GM19043 (cell line): Measurements from ENCODE around the gene ZC3H13.

Experiments used
- ATAC-seq: cut with Tn5 transposase; IDR thresholded peaks from one replicate; pipeline ENCODE4 v1.9.1; 2021; ENCODE audit warnings: low read depth; ENCODE audit not compliant: unreplicated experiment

ZC3H13 gene

DNA sequence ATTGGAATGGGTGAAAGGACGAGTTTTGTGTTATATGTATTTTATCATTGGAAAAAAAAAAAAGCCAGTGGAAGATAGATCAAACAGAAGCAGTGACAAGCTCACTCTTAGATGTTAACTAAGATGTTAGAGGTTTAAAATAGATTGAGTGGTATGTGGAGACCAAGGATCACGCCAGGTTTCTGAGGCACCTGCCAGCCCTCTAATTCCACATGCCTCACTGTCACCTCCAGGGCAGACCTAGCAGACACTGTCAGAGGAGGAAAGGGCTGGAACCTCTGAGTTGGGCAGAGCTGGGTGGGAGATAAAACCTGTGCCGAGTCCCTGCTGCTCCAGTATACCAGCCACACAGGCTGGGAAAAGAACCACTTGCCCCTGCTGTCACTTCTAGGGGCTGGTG is 143.5 kb downstream of the ZC3H13 start:
- ATAC-seq = no peak

DNA sequence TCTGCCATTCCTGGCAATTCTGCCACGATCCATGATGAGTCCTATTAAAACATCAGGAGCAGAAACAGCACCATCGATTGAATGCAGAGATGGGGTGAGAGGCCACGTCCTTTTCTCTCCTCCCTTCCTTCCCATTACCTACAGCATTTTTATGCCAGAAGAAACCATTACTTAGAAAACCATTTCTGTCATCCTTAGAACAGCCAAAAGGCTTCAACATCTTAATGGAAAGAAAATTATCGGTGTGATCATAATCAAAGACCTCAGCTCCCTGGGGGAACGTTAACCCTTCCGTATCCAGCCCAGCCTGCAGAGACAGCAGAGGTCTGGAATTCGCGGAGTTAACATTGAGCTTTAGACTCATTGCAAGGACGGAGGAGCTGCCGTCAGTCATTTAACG is 145.0 kb downstream of the ZC3H13 start:
- ATAC-seq = no peak
